ENCODE data around the gene IFNAR2.

DNA sequence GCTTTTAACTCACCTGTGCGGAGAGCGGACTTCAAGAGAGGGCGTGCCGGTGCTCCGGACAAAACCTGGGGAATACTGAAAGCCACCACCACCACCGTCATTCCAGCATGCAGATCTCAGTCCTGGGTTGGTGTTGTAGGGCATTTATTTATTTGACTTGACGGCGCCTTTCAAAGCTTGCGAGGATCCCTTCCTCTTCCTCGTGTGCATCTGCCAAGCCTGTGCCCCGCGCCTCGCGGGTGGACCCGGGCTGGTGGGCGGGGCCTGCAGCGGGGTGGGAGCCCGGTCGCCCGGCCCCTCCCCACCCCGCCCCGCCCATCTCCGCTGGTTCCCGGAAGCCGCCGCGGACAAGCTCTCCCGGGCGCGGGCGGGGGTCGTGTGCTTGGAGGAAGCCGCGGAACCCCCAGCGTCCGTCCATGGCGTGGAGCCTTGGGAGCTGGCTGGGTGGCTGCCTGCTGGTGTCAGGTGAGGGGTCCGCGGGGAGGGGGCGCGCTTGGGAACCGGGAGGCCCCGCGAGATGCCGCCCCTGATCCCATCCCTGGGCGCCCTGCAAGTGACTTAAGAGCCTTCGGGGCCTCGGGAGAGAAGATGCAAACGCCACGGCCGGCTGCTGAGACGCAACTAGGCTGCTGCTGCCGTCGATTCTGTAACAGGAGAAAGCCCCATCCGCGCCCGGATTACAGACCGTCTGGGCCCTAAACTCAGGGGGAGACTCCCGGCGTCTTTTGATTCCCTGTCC lies 36.5 kb downstream of the IFNAR2 start, which contains the start of gene IL10RB:
- TF ChIP-seq, protein P1, sequence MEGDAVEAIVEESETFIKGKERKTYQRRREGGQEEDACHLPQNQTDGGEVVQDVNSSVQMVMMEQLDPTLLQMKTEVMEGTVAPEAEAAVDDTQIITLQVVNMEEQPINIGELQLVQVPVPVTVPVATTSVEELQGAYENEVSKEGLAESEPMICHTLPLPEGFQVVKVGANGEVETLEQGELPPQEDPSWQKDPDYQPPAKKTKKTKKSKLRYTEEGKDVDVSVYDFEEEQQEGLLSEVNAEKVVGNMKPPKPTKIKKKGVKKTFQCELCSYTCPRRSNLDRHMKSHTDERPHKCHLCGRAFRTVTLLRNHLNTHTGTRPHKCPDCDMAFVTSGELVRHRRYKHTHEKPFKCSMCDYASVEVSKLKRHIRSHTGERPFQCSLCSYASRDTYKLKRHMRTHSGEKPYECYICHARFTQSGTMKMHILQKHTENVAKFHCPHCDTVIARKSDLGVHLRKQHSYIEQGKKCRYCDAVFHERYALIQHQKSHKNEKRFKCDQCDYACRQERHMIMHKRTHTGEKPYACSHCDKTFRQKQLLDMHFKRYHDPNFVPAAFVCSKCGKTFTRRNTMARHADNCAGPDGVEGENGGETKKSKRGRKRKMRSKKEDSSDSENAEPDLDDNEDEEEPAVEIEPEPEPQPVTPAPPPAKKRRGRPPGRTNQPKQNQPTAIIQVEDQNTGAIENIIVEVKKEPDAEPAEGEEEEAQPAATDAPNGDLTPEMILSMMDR (conservative IDR thresholded peaks at IDR 0.05): no peak
- no peak for TF ChIP-seq ZFX (IDR thresholded peaks at IDR 0.05)

Data from C4-2B (cell line).